ENCODE results near the gene RNF135.
"Not testable (repeated sequence)": the region's sequence is repeated elsewhere in the genome, so short reads cannot be mapped to it uniquely, and the experiment has no call there.

GRCh38 chr17:31023171-31023570, 52.3 kb downstream of the RNF135 start:
- not testable (repeated sequence) for TF ChIP-seq POLR2A (IDR thresholded peaks at IDR 0.05; ENCODE audit: low read length); GATA1 (IDR thresholded peaks at IDR 0.05; ENCODE audit: low read depth, low read length)
